Mononuclear cell (primary cell): ENCODE results near the gene CNTNAP3B. TPM values are rescaled to one million over a fixed set of nuclear protein-coding genes. Genes with fewer than 3 reads are reported as not detected.
"Not testable (repeated sequence)": the region's sequence is repeated elsewhere in the genome, so short reads cannot be mapped to it uniquely, and the experiment has no call there.

Experiments used
- H3K27me3 ChIP-seq: 2 replicates; pipeline ENCODE4 v1.6.0; 2011; ENCODE audit warnings: low read length, control low read depth; ENCODE audit not compliant: insufficient read depth
- H3K4me1 ChIP-seq: 2 replicates; pipeline ENCODE4 v1.5.1; 2011; ENCODE audit warnings: mild to moderate bottlenecking, low read length, control low read depth; ENCODE audit not compliant: insufficient read depth
- H3K4me3 ChIP-seq: 2 replicates; pipeline ENCODE4 v1.5.1; 2011; ENCODE audit warnings: mild to moderate bottlenecking, low read length, moderate library complexity
- H3K9me3 ChIP-seq: 2 replicates; pipeline ENCODE4 v1.5.1; 2011; ENCODE audit warnings: low read depth, mild to moderate bottlenecking, control low read depth, low read length
- total RNA-seq: library from RNA; depleted of rRNA; stranded (reverse); fragments of >200 nt; gene quantifications from one replicate; pipeline ENCODE4 v1.2.3, GENCODE V29; 2012

Gene CNTNAP3B
- total RNA-seq, 1 donor = under 0.01 TPM

- H3K27me3 ChIP-seq, H3K4me3 ChIP-seq, H3K4me1 ChIP-seq, H3K9me3 ChIP-seq: not testable (repeated sequence)
Observed at GRCh38 chr9:42020639-42021038, 108.6 kb downstream of the CNTNAP3B start.

- H3K27me3 ChIP-seq, H3K4me3 ChIP-seq, H3K4me1 ChIP-seq, H3K9me3 ChIP-seq: not testable (repeated sequence)
Observed at GRCh38 chr9:42018220-42018922, 110.9 kb downstream of the CNTNAP3B start.

GRCh38 chr9:42014317-42014716 lies 114.9 kb downstream of the CNTNAP3B start:
- H3K4me1 ChIP-seq, H3K27me3 ChIP-seq, H3K4me3 ChIP-seq, H3K9me3 ChIP-seq: not testable (repeated sequence)

GRCh38 chr9:41991607-41992006 lies 137.6 kb downstream of the CNTNAP3B start:
- H3K9me3 ChIP-seq, H3K4me3 ChIP-seq, H3K27me3 ChIP-seq, H3K4me1 ChIP-seq: not testable (repeated sequence)

- not testable (repeated sequence) for H3K4me1 ChIP-seq, H3K4me3 ChIP-seq, H3K27me3 ChIP-seq, H3K9me3 ChIP-seq
Observed at GRCh38 chr9:41980271-41980670, 149.0 kb downstream of the CNTNAP3B start.

- not testable (repeated sequence) for H3K4me1 ChIP-seq, H3K4me3 ChIP-seq, H3K9me3 ChIP-seq, H3K27me3 ChIP-seq
Observed at GRCh38 chr9:41977965-41978600, 151.1 kb downstream of the CNTNAP3B start.

GRCh38 chr9:41974906-41975305 lies 154.3 kb downstream of the CNTNAP3B start:
- H3K4me1 ChIP-seq, H3K9me3 ChIP-seq, H3K4me3 ChIP-seq, H3K27me3 ChIP-seq: not testable (repeated sequence)

GRCh38 chr9:41953007-41953406 lies 176.2 kb downstream of the CNTNAP3B start:
- H3K4me1 ChIP-seq, H3K27me3 ChIP-seq, H3K4me3 ChIP-seq, H3K9me3 ChIP-seq: not testable (repeated sequence)

- not testable (repeated sequence) for H3K4me1 ChIP-seq, H3K27me3 ChIP-seq, H3K4me3 ChIP-seq, H3K9me3 ChIP-seq
Observed at GRCh38 chr9:41941738-41942137, 187.5 kb downstream of the CNTNAP3B start.

GRCh38 chr9:41938143-41938542 lies 191.1 kb downstream of the CNTNAP3B start:
- not testable (repeated sequence) for H3K27me3 ChIP-seq, H3K4me1 ChIP-seq, H3K9me3 ChIP-seq, H3K4me3 ChIP-seq

- not testable (repeated sequence) for H3K4me3 ChIP-seq, H3K4me1 ChIP-seq, H3K27me3 ChIP-seq, H3K9me3 ChIP-seq
Observed at GRCh38 chr9:41935727-41936126, 193.5 kb downstream of the CNTNAP3B start.

GRCh38 chr9:41929172-41929571 lies 200.1 kb downstream of the CNTNAP3B start:
- H3K9me3 ChIP-seq, H3K27me3 ChIP-seq, H3K4me3 ChIP-seq, H3K4me1 ChIP-seq: not testable (repeated sequence)

- not testable (repeated sequence) for H3K27me3 ChIP-seq, H3K9me3 ChIP-seq, H3K4me1 ChIP-seq, H3K4me3 ChIP-seq
Observed at GRCh38 chr9:41917374-41917773, 211.9 kb downstream of the CNTNAP3B start.

- not testable (repeated sequence) for H3K4me1 ChIP-seq, H3K9me3 ChIP-seq, H3K4me3 ChIP-seq, H3K27me3 ChIP-seq
Observed at GRCh38 chr9:41905488-41905887, 223.7 kb downstream of the CNTNAP3B start.

- H3K27me3 ChIP-seq, H3K4me1 ChIP-seq, H3K4me3 ChIP-seq, H3K9me3 ChIP-seq: not testable (repeated sequence)
Observed at GRCh38 chr9:41902762-41903161, 226.5 kb downstream of the CNTNAP3B start.

GRCh38 chr9:41898720-41899343 lies 230.4 kb downstream of the CNTNAP3B start:
- not testable (repeated sequence) for H3K4me3 ChIP-seq, H3K4me1 ChIP-seq, H3K9me3 ChIP-seq, H3K27me3 ChIP-seq
